HepG2 (cell line): ENCODE results near the gene COPS9. TPM values are rescaled to one million over a fixed set of nuclear protein-coding genes. Genes with fewer than 3 reads are reported as not detected.

Experiments used
- FLYWCH1 ChIP-seq: sonication (generic); formaldehyde crosslinking; IDR thresholded peaks from 2 replicates; pipeline ENCODE4 v1.8.1; 2023; ENCODE audit warnings: mild to moderate bottlenecking, missing genetic modification reagents
- IKZF5 ChIP-seq: IDR thresholded peaks from 2 replicates; pipeline ENCODE4 v1.6.1; 2018; ENCODE audit warnings: missing genetic modification reagents, mild to moderate bottlenecking, missing compliant biosample characterization
- KIAA2018 ChIP-seq: sonication (generic); formaldehyde crosslinking; IDR thresholded peaks from 2 replicates; pipeline ENCODE4 v1.5.0; 2020; ENCODE audit warnings: mild to moderate bottlenecking, missing genetic modification reagents, borderline replicate concordance
- KLF16 ChIP-seq, 2 experiments: sonication (generic) in 1 of 2; formaldehyde crosslinking in 1 of 2; IDR thresholded peaks; 2 replicates each; pipeline versions ENCODE4 v1.6.1 to v1.8.0; 2016 to 2023; ENCODE audit warnings: missing genetic modification reagents in 2 of 2, missing compliant biosample characterization in 1 of 2
- MEF2D ChIP-seq: sonication (generic); formaldehyde crosslinking; IDR thresholded peaks from 2 replicates; pipeline ENCODE4 v1.5.1; 2020; ENCODE audit warnings: mild to moderate bottlenecking, missing genetic modification reagents
- ZNF205 ChIP-seq: IDR thresholded peaks from 2 replicates; pipeline ENCODE4 v1.6.1; 2018; ENCODE audit warnings: missing biosample characterization, missing genetic modification reagents
- ZNF556 ChIP-seq: sonication (generic); formaldehyde crosslinking; IDR thresholded peaks from 2 replicates; pipeline ENCODE4 v1.4.0; 2020; ENCODE audit warnings: mild to moderate bottlenecking, missing genetic modification reagents, borderline replicate concordance
- ZNF564 ChIP-seq: sonication (generic); formaldehyde crosslinking; IDR thresholded peaks from 2 replicates; pipeline ENCODE4 v1.8.1; 2023; ENCODE audit warnings: mild to moderate bottlenecking, missing genetic modification reagents
- ZNF598 ChIP-seq: sonication (generic); formaldehyde crosslinking; IDR thresholded peaks from 2 replicates; pipeline ENCODE4 v1.5.1; 2020; ENCODE audit warnings: mild to moderate bottlenecking, missing genetic modification reagents, borderline replicate concordance
- polyA plus RNA-seq, 8 experiments: library from polyadenylated mRNA; depleted of rRNA in 3 of 8; stranded (reverse) in 7 of 8; unstranded in 1 of 8; fragments of >200 nt; fragmentation: Illumina TruSeq in 4 of 8; extraction: Trizol in 4 of 8; gene quantifications; 2 replicates each; pipeline versions ENCODE4 v1.2.1 to v1.2.3, GENCODE V29; 2011 to 2016; ENCODE audit warnings: low read depth in 4 of 8, missing spikeins in 1 of 8, mixed read lengths in 1 of 8; ENCODE audit not compliant: insufficient read depth in 1 of 8
- total RNA-seq, 5 experiments: library from RNA; depleted of rRNA; stranded (reverse); fragments of >200 nt; fragmentation: Illumina TruSeq; extraction: Trizol; gene quantifications; 2 replicates each; pipeline ENCODE4 v1.2.3, GENCODE V29; 2016; ENCODE audit warnings: low read depth in 1 of 5

COPS9 gene
- total and polyA plus RNA-seq, 2 of the 13 experiments (the other 11 are each of a cell fraction or from before 2014, with no cell fraction given) = 180 to 247 TPM

DNA sequence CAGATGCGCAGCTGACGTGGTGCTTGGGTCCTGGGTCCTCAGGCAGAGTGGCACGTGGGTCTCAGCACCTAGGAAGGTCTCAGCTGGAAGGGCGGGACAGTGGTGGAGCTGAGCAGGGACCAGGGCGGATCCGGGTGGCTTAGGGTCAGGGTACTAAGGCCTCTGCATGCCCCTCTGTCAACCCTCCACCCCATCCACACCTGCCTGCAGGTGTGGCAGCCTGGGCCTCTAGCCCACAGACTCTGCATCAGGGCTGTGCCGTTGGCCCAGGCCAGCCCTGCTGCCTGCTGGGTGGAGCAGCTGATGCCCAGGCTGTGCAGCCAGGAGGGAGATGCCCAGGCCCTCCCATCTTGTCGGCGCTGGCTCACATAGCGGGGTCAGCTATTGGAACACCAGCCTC lies 28.9 kb upstream of the COPS9 start (continued):
- no peak for TF ChIP-seq KIAA2018 (CRISPR knock-in tag)
- TF ChIP-seq ZNF598 (CRISPR knock-in tag) = no peak
- TF ChIP-seq KLF16 (CRISPR knock-in tag; IDR thresholded peaks at IDR 0.05) = no peak
- TF ChIP-seq IKZF5 (CRISPR knock-in tag) = no peak
- no peak for TF ChIP-seq ZNF564 (CRISPR knock-in tag)
- TF ChIP-seq ZNF556 (CRISPR knock-in tag) = no peak
- no peak for TF ChIP-seq MEF2D
- TF ChIP-seq ZNF205 (CRISPR knock-in tag) = no peak
- TF ChIP-seq FLYWCH1 (CRISPR knock-in tag) = no peak
